HepG2 (cell line): ENCODE measurements around the gene CDH12. TPM values are rescaled to one million over a fixed set of nuclear protein-coding genes. Genes with fewer than 3 reads are reported as not detected.

Experiments used
- ATAC-seq: fragments of 200-7000 bp; cut with Tn5 transposase; 3 replicates; pipeline ENCODE4 v1.9.1; 2020; ENCODE audit warnings: mild to moderate bottlenecking, moderate library complexity
- BruUV-seq: library from RNA; stranded (reverse); fragments of 400-500 nt; replicated peaks from 2 replicates; lab custom pipeline; 2021; lab: Mats Ljungman, UMichigan
- CTCF ChIA-PET: fragments of 300-600 bp; formaldehyde crosslinking; extraction: SDS; loops from one replicate; lab custom pipeline; 2021; ENCODE audit warnings: low total read pairs, inconsistent platforms, low intra/inter-chr PET ratio; lab: Yijun Ruan, JAX
- POLR2A ChIA-PET: fragments of 350-600 bp; sonication (Branson Sonifier 250); formaldehyde crosslinking; loops from one replicate; lab custom pipeline; 2020; ENCODE audit warnings: antibody characterized with exemption, inconsistent platforms; lab: Yijun Ruan, JAX
- DNase-seq: peaks from one replicate; pipeline ENCODE4 v3.0.0-alpha.2; 2015; ENCODE audit warnings: low spot score
- FAIRE-seq: peaks from 3 replicates; lab custom pipeline; 2011; peaks lifted over from hg19 to GRCh38; lab: Jason Lieb, UNC
- H2AFZ ChIP-seq: one replicate; pipeline ENCODE4 v1.6.1; 2011; ENCODE audit warnings: low read length, inconsistent platforms
- H3K27ac ChIP-seq: fragments of 300-600 bp; 3 replicates; pipeline ENCODE4 v1.8.0; 2011; ENCODE audit warnings: mixed run types, mild to moderate bottlenecking, mixed read lengths, low read length, inconsistent platforms; ENCODE audit not compliant: insufficient read depth; ENCODE audit errors: extremely low read length
- H3K27me3 ChIP-seq, 2 experiments: fragments of 200-600 bp in 1 of 2; 2 replicates in 1 of 2; 3 replicates in 1 of 2; pipeline versions ENCODE4 v1.6.0 to v1.8.0; 2011; ENCODE audit warnings: low read length in 2 of 2, mild to moderate bottlenecking in 2 of 2, moderate library complexity in 2 of 2, inconsistent platforms in 1 of 2; ENCODE audit not compliant: insufficient read depth in 2 of 2, control insufficient read depth in 1 of 2
- H3K36me3 ChIP-seq, 2 experiments: fragments of 200-600 bp in 1 of 2; replicated peaks in 1 of 2; 2 replicates in 1 of 2; 3 replicates in 1 of 2; pipeline versions ENCODE4 v1.5.1 to v1.8.0; 2011; ENCODE audit warnings: low read length in 2 of 2, inconsistent platforms in 1 of 2; ENCODE audit not compliant: insufficient read depth in 2 of 2, control insufficient read depth in 1 of 2
- H3K4me1 ChIP-seq: 2 replicates; pipeline ENCODE4 v1.5.1; 2012; ENCODE audit warnings: low read length, inconsistent platforms; ENCODE audit not compliant: insufficient read depth
- H3K4me2 ChIP-seq: 2 replicates; pipeline ENCODE4 v1.6.0; 2011; ENCODE audit warnings: low read depth, low read length, inconsistent platforms
- H3K4me3 ChIP-seq, 3 experiments: fragments of 200-600 bp in 1 of 3; sonication (generic), shearing (Covaris generic) in 1 of 3; replicated peaks in 1 of 3; 2 replicates each; pipeline ENCODE4 v1.5.1; 2011 to 2016; ENCODE audit warnings: low read length in 3 of 3, inconsistent platforms in 2 of 3, low read depth in 2 of 3, mild to moderate bottlenecking in 2 of 3, control low read depth in 1 of 3, mixed read lengths in 1 of 3; ENCODE audit not compliant: insufficient read depth in 1 of 3
- H3K79me2 ChIP-seq: one replicate; pipeline ENCODE4 v1.6.1; 2011; ENCODE audit warnings: low read length, inconsistent platforms; ENCODE audit not compliant: insufficient read depth
- H3K9ac ChIP-seq: 2 replicates; pipeline ENCODE4 v1.6.0; 2011; ENCODE audit warnings: mild to moderate bottlenecking, low read depth, low read length, inconsistent platforms; ENCODE audit not compliant: insufficient read depth
- H3K9me3 ChIP-seq: 2 replicates; pipeline ENCODE4 v1.5.1; 2012; ENCODE audit warnings: mild to moderate bottlenecking, low read length
- H4K20me1 ChIP-seq: 2 replicates; pipeline ENCODE4 v1.6.0; 2011; ENCODE audit warnings: inconsistent platforms, mild to moderate bottlenecking, low read length, moderate library complexity; ENCODE audit not compliant: insufficient read depth
- CTCF ChIP-seq: sonication (generic); formaldehyde crosslinking; IDR thresholded peaks from 2 replicates; pipeline ENCODE4 v1.5.0; 2020; ENCODE audit warnings: mild to moderate bottlenecking, missing genetic modification reagents, moderate library complexity
- SOX5 ChIP-seq: IDR thresholded peaks from 2 replicates; pipeline ENCODE4 v1.6.1; 2016; ENCODE audit warnings: borderline replicate concordance
- STAG1 ChIP-seq: sonication (generic); formaldehyde crosslinking; IDR thresholded peaks from 2 replicates; pipeline ENCODE4 v1.4.0; 2020; ENCODE audit warnings: missing genetic modification reagents
- TOPORS ChIP-seq: sonication (generic); formaldehyde crosslinking; IDR thresholded peaks from 2 replicates; pipeline ENCODE4 v1.8.0; 2023; ENCODE audit warnings: mild to moderate bottlenecking, missing genetic modification reagents
- WGBS: methylation state at CpG from one replicate; pipeline ENCODE4 v1.1.6; 2017; ENCODE audit warnings: low lambda C conversion rate; 5-methylcytosine and 5-hydroxymethylcytosine counted together
- in situ Hi-C: cut with HindIII; loops from 2 replicates; pipeline ENCODE4 v1.10.0; 2017; ENCODE audit warnings: low pct_unique_long_range_greater_than_20kb; ENCODE audit not compliant: extremely low pct_ligation_motif_present
- intact Hi-C: fragments of 100-400 bp; cut with micrococcal nuclease; formaldehyde crosslinking; loops from one replicate; pipeline ENCODE4 v1.10.0; 2022; ENCODE audit not compliant: unreplicated experiment
- polyA plus RNA-seq, 8 experiments: library from polyadenylated mRNA; depleted of rRNA in 3 of 8; stranded (reverse) in 7 of 8; unstranded in 1 of 8; fragments of >200 nt; fragmentation: Illumina TruSeq in 4 of 8; extraction: Trizol in 4 of 8; gene quantifications; 2 replicates each; pipeline versions ENCODE4 v1.2.1 to v1.2.3, GENCODE V29; 2011 to 2016; ENCODE audit warnings: low read depth in 4 of 8, missing spikeins in 1 of 8, mixed read lengths in 1 of 8; ENCODE audit not compliant: insufficient read depth in 1 of 8
- total RNA-seq, 5 experiments: library from RNA; depleted of rRNA; stranded (reverse); fragments of >200 nt; fragmentation: Illumina TruSeq; extraction: Trizol; gene quantifications; 2 replicates each; pipeline ENCODE4 v1.2.3, GENCODE V29; 2016; ENCODE audit warnings: low read depth in 1 of 5
- TF ChIP-seq, protein P1 (sequence below): IDR thresholded peaks from 2 replicates; pipeline ENCODE4 v1.6.1; 2012; ENCODE audit warnings: low read depth, low read length, improper control_type of control experiment

CDH12 gene
- total and polyA plus RNA-seq, 2 of the 13 experiments (the other 11 are each of a cell fraction or from before 2014, with no cell fraction given) = not detected

GRCh38 chr5:21810737-21811316, 1042.3 kb downstream of the CDH12 start:
- in situ Hi-C loops (loop anchor here (10.0 kb wide), 1 partner anchor 414 kb away; no protein-coding TSS in a partner anchor), intact Hi-C loops (loop anchor here (5.0 kb wide), 1 partner anchor 1326 kb away; no protein-coding TSS in a partner anchor)
- Histone ChIP-seq H3K27ac (no peak overlapping the region), H3K9me3 (no peaks in the 10 kb centered on the region), H4K20me1 (no peaks in the 10 kb centered on the region), H3K4me1 (no peaks in the 10 kb centered on the region), H3K4me3 (no peak overlapping the region), H3K36me3 (no peaks in the 10 kb centered on the region), H3K4me2 (no peak overlapping the region), H3K9ac (no peak overlapping the region), H3K27me3 (no peaks in the 10 kb centered on the region), H2AFZ (no peak overlapping the region), H3K79me2 (no peaks in the 10 kb centered on the region)
- peak; percentile 8 for DNase-seq
- CTCF ChIA-PET = no interaction called here
- POLR2A ChIA-PET = no interaction called here
- TF ChIP-seq, protein P1, sequence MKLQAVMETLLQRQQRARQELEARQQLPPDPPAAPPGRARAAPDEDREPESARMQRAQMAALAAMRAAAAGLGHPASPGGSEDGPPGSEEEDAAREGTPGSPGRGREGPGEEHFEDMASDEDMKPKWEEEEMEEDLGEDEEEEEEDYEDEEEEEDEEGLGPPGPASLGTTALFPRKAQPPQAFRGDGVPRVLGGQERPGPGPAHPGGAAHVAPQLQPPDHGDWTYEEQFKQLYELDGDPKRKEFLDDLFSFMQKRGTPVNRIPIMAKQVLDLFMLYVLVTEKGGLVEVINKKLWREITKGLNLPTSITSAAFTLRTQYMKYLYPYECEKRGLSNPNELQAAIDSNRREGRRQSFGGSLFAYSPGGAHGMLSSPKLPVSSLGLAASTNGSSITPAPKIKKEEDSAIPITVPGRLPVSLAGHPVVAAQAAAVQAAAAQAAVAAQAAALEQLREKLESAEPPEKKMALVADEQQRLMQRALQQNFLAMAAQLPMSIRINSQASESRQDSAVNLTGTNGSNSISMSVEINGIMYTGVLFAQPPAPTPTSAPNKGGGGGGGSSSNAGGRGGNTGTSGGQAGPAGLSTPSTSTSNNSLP = peak; percentile 21; the same call in 1 of the 2 replicates
- TF ChIP-seq TOPORS (CRISPR knock-in tag) (no peak), CTCF (peak; percentile 31; the same call in 1 of the 2 replicates), SOX5 (CRISPR knock-in tag) (no peak), STAG1 (CRISPR knock-in tag) (peak; percentile 50)
- no peak for ATAC-seq
- no TSS peak for BruUV-seq
- 8% methylated on average over 5 of the region's 5 CpGs for WGBS
- FAIRE-seq = no peak
